Caki2 (cell line): ENCODE measurements around the gene UMODL1. TPM values are rescaled to one million over a fixed set of nuclear protein-coding genes. Genes with fewer than 3 reads are reported as not detected.
"Not testable (repeated sequence)": the region's sequence is repeated elsewhere in the genome, so short reads cannot be mapped to it uniquely, and the experiment has no call there.

Source experiments
- DNase-seq: peaks from one replicate; pipeline ENCODE4 v3.0.0-alpha.2; 2015; ENCODE audit warnings: low read depth
- in situ Hi-C: cut with HindIII; loops from 2 replicates; pipeline ENCODE4 v1.10.0; 2016; ENCODE audit warnings: low sequenced_read_pairs, low pct_unique_long_range_greater_than_20kb, mixed read lengths
- total RNA-seq: library from RNA; depleted of rRNA; stranded (reverse); fragments of >200 nt; shearing (Covaris generic); gene quantifications from 2 replicates; pipeline ENCODE4 v1.2.3, GENCODE V29; 2014; ENCODE audit warnings: low replicate concordance

UMODL1 gene
- total RNA-seq, 1 experiment from 2014 or later: not detected

DNA sequence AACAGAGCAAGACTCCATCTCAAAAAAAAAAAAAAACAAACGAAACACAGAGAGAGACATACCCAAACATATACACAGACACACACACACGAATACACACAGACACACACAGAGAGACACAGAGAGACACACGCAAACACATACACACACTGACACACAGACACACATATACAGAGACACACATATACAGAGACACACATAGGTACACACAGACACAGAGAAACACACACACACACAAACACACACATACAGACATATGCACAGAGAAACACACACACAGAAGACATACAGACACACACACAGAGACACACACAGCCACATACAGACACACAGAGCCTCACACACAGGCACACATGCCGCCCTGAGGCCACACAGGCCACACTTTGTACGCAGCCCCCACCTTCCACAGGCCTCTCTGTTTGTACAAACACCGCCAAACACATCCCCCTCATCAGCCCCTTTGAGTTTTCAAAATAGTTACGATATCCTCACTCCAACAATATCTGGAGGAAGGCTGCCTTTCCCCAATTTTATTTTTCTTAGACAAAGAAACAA, 90.4 kb downstream of the UMODL1 start:
- no peak for DNase-seq
- in situ Hi-C loops: no loop called here

DNA sequence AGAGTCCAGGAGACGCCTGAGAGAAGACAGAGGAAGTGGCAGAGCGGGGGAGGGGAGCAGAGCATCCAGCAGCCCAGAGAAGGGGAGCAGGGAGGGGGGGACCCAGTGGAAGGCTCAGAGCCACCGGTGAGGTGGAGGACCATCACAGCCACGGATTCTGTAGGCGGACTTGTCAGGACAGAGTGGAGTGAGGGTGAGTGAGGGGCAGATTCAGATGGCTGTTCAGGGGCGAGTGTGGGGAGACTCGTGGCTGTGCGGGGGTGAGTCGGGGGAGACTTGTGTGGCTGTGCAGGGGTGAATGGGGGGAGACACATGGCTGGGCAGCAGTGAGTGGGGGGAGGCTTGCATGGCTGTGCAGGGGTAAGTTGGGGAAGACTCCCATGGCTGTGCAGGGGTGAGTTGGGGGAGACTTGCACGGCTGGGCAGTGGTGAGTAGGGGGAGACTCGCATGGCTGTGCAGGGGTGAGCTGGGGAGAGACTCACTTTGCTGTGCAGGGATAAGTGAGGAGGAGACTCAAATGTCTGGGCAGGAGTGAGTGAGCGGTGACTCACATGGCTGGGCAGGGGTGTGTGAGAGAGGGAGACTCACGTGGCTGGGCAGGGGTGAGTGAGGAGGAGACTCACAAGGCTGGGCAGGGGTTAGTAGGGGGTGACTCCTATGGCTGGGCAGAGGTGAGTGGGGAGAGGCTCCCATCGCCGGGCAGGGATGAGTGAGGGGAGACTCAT, 91.0 kb downstream of the UMODL1 start:
- in situ Hi-C loops: no loop called here
- DNase-seq: no peak

DNA sequence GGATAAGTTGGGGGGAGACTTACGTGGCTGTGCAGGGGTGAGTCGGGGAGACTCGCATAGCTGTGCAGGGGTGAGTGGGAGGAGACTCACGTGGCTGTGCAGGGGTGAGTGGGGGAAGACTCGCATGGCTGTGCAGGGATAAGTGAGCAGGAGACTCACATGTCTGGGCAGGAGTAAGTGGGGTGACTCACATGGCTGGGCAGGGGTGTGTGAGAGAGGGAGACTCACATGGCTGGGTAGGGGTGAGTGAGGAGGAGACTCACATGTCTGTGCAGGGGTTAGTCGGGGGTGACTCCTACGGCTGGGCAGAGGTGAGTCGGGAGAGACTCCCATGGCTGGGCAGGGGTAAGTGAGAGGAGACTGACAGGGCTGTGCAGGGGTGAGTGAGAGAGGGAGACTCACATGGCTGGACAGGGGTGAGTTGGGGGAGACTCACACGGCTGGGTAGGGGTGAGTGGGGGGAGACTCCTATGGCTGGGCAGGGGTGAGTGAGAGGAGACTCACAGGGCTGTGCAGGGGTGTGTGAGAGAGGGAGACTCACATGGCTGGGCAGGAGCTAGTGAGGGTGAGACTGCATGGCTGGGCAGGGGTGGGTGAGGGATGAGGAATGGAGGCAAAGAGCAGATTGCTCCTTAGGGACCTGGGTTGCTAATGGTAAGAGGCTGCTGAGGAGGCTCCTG, 91.9 kb downstream of the UMODL1 start:
- in situ Hi-C loops: no loop called here
- DNase-seq: peak; percentile 12

DNA sequence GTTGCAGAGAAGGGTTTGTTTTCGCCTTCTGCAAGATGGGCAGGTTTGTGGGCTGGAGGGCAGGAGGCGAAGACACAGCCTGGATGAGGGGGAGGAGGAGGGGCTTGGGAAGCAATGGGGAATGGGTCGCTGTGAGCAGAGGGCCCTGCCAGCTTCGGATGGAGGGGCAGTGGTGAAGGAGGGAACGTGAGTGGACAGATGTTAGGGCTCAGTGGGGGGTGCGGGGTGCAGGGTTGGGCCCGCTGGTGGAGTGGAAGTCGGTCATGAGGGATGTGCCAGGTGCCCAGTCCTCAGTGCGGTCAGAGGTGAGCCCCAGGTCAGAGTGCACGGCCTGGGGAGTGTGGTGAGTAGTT, 92.4 kb downstream of the UMODL1 start:
- DNase-seq: no peak
- in situ Hi-C loops: no loop called here

DNA sequence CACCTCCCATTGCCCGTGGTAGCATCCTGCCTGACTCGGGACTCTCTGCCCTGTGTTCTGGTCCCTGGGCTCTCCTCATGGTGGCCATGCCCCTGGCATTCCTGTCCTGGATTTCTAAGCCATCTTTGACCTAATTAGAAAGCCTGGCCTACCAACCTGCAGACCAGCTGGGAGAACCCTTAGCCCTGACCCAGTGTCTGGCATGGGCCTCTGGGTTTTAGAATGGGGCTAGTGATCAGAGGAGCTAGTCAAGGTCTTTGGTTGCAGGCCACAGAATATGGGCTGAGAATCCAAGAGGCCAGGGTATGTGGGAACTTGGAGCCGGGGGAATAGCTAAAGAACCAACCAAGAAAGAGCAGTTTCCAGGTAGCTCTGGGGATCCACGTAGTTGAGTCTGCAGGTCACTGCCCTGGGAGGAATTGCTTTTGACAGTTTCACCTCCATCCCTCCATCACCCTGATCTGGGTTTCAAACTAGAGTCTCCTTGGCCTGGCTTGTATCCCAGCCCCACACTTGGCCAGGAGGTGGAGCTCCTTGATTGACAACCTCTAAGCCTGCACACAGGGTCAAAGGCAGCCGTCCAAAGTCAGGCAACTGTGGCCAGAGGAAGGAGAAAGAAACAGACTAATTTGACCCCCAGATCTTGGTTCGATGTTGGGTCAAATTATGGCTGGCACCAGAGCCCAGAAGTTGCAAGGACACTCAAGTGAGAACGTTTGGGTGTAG, 93.1 kb downstream of the UMODL1 start:
- in situ Hi-C loops: no loop called here
- peak; percentile 14 for DNase-seq

DNA sequence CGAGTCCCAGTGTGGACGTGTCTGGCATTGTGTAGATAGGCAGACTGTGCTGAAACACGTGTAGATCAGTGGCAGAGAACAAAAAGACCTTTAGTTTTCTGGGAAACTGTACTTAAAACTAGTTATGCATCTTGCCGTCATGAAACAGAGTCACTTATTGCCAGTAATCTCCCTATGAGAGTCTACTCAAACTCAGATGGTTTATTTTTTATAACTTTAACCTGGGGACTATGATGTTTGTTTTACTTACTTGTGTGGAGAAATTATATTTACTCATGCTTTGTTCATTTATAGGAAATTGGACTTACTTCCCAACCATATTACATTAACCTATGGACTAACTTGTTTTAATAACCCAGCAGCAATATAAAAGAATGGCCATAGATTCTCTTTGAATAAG, 93.7 kb downstream of the UMODL1 start:
- in situ Hi-C loops: no loop called here
- DNase-seq: no peak

DNA sequence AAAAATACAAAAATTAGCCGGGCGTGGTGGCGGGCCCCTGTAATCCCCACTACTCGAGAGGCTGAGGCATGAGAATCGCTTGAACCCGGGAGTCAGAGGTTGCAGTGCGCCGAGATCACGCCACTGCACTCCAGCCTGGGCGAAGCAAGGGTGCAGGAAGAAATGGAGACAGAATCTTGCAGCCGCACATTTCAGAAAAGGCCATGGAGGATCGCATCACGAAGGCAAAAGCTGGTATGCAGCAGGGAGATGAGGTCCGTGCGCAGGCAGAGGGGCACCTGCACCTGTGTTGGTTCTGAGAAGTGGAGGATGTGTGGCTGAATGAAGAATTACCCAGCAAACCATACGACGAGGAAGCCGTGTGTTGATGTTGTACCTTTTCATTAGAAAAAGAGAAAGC, 94.8 kb downstream of the UMODL1 start:
- in situ Hi-C loops: no loop called here
- no peak for DNase-seq

DNA sequence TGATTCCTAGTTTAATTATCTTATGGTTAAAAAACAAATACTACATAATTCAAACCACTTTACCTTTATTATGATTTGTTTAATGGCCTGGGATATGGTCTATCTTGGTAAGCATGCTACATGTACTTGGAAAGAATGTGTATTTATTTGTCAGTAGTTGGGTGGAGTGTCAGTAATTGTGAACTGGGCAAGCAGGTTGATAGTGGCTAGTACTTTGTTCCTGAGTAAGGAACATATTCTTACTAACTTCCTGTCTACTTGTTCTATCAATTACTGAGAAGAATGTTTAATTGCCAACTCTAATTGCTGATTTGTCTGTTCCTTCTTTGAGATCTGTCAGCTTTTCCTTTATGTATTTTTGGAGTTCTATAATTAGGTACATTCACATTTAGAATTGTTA, 98.6 kb downstream of the UMODL1 start:
- in situ Hi-C loops: no loop called here
- DNase-seq: no peak

DNA sequence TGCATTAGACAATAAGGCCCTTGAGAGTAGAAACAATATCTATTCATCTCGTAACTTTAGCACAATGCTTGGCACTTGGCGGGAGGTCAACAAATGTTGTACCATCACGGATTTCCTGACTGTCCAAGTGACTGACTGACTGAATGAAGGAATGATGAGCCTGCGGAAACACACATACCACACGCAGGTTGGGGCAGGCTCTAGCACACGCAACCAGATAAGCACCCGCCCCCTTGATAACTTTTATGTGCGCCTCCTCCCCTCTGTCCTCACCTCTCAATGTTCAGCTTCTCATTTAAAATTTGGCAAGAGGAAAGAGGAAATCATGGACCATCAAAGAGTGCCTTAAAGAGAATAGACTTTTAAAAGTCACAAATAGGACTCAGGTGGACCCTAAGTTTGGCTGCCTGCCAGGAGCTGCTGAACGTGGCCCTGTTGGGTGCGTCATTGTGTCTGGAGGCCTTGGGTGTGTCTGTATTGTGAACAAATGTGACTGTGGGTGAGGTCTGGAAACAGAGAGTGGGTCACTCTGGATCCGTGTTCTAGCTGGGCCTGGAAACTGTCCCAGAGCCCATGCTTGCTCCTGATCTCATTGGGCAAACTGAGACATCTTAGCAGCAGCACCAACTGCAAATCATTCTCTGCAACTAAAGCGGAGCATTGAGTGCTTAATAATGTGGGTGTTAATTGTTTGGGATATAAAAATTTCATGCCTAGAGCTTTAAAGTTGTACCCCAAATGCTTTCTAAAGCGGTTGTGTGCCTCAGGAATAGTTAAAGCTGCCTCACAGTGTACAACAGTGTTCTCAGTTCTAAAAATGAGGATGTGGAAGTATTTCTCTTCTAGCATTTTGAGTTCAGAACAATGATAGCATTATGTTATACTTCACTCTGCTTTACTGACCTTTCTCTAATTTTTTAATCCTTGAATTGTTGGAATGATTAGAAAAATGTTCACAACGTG, 100.3 kb downstream of the UMODL1 start:
- in situ Hi-C loops: no loop called here
- DNase-seq: no peak

DNA sequence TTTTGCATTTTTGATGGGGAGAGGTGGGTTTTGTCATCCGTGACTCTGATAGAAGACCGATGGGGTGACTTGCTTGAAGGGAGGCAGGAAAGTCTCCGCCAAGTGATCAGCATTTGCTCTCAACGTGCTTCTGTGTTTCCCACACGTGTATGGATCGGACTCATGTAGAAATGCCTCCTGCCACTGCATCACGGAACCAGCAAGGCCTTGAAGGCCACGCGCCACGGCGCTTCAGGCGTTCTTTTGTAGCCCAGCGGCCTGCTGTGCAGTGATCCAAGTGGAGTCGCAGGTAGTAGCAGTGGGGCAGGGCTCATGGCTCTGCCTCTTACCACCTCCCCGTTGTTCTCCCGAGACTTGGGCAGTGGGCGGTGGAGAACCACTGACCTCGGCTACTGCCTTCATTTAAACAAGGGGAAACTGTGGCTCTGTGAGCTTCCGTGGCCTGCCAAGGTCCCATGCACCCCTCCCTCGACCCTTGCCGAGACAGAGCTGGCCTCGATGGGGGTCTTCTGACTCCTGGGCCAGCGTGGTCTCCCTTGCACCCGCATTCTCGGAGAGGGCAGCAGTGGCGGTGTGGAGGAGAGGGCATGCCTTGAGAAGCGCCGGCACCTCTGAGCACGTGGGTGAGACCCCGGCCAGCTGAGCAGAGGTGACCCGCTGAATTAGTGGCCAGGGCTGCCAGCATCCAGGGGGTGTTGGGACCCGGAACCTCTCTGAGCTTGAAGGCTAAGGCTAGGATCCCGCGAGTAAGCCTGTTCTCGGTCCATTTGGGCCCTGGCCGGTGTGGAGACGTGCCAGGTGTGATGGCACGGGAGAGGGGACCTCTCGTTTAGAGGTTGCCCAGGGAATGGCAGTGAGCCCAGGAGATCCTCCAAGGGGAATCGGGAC, 101.7 kb downstream of the UMODL1 start:
- DNase-seq: no peak
- in situ Hi-C loops: no loop called here

DNA sequence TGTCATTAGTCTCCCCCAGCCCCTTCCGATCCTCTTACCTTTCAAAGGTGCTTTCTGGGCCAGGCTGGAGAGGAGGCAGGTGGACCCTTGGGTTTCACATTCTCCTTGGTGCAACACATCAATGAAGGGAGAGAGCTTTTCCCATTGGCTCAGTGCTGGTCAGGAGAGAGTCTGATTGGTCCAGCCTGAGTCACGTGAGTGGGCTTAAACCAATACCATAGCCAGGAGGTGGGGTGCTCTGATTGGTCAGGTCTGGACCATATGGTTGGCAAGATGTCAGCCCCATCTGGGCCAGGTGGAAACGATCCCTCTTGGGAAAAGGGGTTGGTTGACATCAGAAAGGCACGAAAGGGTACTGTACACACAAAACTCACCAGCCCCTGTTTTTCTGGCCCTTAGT, 103.1 kb downstream of the UMODL1 start:
- in situ Hi-C loops: no loop called here
- DNase-seq: peak; percentile 8

DNA sequence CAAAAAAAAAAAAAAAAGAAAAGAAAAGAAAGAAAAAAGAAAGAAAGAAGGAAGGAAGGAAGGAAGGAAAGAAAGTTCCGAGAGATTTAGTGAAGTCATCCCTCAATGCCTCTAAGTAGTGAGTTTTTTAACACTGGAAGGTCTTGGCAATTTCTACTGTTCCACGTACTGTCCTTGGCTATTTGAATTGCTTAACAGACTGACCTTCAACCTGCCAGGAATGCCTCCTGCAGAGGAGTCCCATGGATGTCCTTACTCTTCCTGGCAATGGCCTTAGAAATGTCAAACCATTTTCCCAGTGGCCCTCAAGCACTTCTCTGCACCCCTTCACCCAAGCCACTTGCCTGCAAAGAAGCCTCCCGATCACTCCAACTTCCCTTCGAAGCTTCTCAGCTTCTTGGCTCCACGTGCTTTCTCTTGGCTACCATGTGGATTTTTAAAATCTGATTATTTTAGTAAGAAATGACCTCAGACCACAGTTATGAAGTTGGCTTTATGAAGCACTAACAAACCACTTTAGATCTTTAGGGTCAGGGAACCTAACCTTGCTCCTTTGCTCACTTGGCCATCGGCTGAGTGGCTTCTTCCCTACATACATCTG, 104.1 kb downstream of the UMODL1 start:
- in situ Hi-C loops: no loop called here
- no peak for DNase-seq

DNA sequence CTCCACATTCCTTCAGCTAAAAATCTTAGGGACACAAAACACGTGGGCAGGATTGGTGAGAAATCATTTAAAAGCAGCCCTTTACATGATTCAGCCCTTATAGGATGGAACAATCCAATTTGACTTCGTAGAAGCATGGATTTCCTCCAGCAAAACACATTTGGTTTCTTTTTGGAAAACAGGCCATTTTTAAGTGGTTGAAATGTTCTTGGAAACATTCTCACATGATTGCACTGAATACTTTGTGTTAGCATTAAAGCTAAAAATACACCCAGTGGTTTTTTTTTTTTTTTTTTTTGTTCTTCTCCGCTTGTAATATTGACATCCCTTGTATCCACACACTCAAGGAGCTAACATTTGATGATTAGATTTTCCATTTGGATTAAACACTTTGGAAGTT, 105.7 kb downstream of the UMODL1 start:
- in situ Hi-C loops: no loop called here

DNA sequence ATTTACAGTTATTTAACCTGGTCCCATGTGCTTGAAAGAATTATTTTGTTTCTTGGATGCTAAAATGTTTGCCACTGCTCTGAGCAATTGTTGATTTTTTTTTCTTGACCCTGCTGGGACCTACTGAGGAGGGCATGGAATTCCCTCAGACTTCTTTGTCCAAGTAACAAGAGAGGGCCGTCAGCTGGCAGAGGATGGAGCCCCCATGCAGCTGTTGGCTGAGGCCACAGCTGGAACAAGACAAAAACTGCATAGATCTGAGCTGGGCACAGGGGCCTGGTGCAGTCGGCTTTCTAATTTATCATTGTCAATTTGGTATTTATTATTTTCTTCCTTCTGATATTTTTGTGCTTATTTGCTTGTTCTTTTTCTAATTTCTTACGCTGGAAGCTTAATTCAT, 108.2 kb downstream of the UMODL1 start:
- DNase-seq: no peak
- in situ Hi-C loops: no loop called here

More for the DNA sequence above, 105.7 kb downstream of the UMODL1 start:
- DNase-seq: no peak

DNA sequence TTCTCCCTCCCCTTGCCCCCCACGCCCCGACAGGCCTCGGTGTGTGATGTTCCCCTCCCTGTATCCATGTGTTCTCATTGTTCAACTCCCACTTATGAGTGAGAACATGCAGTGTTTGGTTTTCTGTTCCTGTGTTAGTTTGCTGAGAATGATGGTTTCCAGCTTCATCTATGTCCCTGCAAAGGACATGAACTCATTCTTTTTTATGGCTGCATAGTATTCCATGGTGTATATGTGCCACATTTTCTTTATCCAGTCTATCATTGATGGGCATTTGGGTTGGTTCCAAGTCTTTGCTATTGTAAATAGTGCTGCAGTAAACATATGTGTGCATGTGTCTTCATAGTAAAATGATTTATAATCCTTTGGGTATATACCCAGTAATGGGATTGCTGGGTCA, 108.9 kb downstream of the UMODL1 start:
- in situ Hi-C loops, DNase-seq: not testable (repeated sequence)

DNA sequence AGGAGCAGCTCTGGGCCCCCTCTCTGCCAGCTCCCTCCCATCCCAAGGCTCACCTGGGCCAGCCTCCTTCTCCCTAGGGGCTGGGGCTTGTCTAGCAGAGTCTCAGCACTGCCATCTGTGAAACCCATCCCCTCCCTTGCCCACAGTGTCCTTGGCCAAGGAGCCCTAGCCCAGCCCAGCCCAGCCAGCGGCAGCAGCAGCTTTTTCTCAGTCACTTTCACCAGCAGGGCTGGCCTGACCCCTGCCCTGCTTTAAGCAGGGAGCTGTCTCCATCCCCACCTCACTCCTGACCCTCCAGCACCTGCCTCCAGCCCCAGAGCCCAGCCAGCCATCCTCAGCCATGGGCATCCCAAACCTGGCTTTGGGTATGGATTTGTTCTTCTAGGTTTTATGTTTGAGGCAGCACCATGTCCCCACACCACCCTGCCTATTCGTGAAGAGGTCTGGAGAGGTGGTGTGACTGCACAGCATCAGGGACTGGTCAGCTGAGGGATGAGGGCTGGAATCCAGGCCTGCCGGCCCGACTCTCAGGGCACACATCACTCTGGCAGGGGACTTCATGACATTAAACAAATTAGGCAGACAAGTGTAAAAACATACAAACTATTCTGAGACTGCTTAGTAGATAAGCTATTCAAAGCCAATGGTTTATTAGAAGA, 111.7 kb downstream of the UMODL1 start:
- no peak for DNase-seq
- in situ Hi-C loops: no loop called here
